Astrocyte of the spinal cord (primary cell): ENCODE measurements around the gene WIPF2.
A peak's percentile ranks its signal among the peaks of the same experiment; 100 is the strongest.

Experiments used
- DNase-seq: peaks from one replicate; pipeline ENCODE4 v3.0.0; 2011; ENCODE audit warnings: low read depth, low spot score
- H3K4me3 ChIP-seq: 2 replicates; pipeline ENCODE4 v1.5.1; 2011; ENCODE audit warnings: low read depth, mild to moderate bottlenecking, low read length, moderate library complexity
- in situ Hi-C: cut with HindIII; loops from 2 replicates; pipeline ENCODE4 v1.10.0; 2017; ENCODE audit warnings: low sequenced_read_pairs
- TF ChIP-seq, protein P1 (sequence below): IDR thresholded peaks from 2 replicates; pipeline ENCODE4 v1.5.1; 2012; ENCODE audit warnings: low read depth, mild to moderate bottlenecking, low read length, inconsistent platforms

Gene WIPF2

DNA sequence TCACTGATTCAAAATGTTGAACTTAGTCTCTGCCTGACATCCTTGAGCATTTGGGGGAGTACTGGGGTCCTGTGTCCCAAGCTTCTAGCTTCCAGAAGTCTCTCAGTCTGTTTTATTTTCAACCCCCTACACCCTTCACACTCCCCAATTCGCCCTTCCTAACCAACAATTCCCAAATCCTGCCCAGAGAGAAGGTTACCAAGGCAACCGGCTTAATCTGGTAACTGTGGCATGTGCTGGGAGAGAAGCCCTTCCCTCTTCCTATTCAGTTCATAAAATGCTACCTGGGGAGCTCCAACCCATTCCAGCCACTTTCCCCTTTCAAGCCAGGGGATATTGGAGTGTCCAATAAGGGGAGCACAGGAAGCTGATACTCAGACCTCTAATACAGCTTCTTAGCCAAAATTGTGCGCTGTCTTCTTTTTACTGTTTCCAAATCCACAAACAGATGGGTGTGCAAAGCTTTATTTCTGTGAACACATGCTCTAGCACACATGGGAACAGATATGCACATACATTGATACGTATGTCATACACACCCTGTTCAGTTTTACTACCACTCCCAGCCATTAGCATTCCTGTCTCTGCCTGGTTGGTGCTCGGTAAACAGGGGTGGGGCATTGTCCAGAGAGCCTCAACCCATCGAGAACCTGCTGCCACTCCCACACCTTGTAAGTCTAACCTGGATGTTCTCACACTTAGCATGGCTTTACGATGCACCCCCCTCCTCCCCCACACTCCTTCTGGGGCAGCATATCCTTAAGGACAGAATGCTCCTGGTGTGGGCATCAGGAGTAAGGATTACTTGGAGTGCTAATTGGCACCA is 43.0 kb upstream of the WIPF2 start:
- no peak for DNase-seq
- no peak overlapping the region for H3K4me3 ChIP-seq
- in situ Hi-C loops = loop anchor here (25.0 kb wide), 2 partner anchors 111 to 114 kb away; partner anchors contain the start of genes CDC6, MED24 and THRA
- TF ChIP-seq, protein P1, sequence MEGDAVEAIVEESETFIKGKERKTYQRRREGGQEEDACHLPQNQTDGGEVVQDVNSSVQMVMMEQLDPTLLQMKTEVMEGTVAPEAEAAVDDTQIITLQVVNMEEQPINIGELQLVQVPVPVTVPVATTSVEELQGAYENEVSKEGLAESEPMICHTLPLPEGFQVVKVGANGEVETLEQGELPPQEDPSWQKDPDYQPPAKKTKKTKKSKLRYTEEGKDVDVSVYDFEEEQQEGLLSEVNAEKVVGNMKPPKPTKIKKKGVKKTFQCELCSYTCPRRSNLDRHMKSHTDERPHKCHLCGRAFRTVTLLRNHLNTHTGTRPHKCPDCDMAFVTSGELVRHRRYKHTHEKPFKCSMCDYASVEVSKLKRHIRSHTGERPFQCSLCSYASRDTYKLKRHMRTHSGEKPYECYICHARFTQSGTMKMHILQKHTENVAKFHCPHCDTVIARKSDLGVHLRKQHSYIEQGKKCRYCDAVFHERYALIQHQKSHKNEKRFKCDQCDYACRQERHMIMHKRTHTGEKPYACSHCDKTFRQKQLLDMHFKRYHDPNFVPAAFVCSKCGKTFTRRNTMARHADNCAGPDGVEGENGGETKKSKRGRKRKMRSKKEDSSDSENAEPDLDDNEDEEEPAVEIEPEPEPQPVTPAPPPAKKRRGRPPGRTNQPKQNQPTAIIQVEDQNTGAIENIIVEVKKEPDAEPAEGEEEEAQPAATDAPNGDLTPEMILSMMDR = no peak

DNA sequence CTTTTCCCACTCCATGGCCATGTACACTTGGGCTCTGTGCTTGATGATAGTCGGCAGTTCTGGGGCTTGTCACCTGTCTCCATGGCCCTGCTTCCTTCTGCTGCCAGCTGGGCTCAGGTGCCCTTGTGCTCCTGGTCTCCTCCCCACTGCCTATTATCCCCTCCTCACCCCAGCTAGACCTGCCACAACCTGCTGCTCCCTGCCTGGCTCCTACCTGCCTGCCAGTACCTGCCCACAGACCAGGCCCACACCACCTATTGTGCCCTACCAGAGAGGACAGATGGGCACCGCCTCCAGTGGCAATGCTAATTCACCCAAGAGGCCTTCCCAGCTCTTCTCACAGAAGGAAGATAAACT is 42.4 kb upstream of the WIPF2 start:
- H3K4me3 ChIP-seq = no peak overlapping the region
- TF ChIP-seq, protein P1 = no peak
- no peak for DNase-seq
- in situ Hi-C loops = loop anchor here (25.0 kb wide), 2 partner anchors 111 to 114 kb away; partner anchors contain the start of genes CDC6, MED24 and THRA

DNA sequence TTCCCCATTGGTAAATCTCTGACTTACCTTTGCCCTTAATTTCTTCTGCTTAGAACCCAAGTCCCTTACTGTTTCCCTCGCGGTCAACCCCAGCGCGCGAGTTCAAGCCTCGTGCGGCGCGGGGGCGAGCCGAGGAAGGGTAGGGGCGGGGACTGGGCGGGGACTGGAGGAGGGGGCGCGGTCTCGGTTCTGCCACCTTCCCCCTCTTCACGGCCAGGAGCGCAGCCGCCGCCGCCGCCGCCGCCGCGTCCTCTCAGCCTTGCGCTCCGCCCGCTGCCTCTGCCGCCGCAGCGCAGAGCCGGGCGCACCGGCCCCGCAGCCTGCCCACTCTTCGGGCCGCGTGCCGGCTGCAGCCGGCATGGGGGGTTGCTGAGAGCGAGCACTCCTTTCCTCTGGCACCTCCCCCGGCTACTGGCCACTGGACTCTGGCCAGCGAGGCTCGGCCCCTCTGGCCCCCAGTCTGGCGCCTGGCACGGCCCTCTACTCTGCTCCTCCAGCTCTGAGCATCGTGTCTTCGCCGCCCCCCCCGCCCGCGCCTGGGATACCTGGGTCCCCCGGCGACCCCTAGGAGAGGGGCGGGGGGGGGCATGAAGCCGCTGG is 41.7 kb upstream of the WIPF2 start, which contains the start of gene RAPGEFL1:
Gene RAPGEFL1 (plus strand): TSS at position 196 of the 600 bp plus-strand sequence. CDS start 392 bp downstream, at position 588.
- TF ChIP-seq, protein P1 = no peak
- DNase-seq = peak; percentile 65
- H3K4me3 ChIP-seq = peak within 1 kb of the TSS; percentile 45
- in situ Hi-C loops = loop anchor here (25.0 kb wide), 2 partner anchors 110 to 115 kb away; partner anchors contain the start of genes CDC6, MED24 and THRA

DNA sequence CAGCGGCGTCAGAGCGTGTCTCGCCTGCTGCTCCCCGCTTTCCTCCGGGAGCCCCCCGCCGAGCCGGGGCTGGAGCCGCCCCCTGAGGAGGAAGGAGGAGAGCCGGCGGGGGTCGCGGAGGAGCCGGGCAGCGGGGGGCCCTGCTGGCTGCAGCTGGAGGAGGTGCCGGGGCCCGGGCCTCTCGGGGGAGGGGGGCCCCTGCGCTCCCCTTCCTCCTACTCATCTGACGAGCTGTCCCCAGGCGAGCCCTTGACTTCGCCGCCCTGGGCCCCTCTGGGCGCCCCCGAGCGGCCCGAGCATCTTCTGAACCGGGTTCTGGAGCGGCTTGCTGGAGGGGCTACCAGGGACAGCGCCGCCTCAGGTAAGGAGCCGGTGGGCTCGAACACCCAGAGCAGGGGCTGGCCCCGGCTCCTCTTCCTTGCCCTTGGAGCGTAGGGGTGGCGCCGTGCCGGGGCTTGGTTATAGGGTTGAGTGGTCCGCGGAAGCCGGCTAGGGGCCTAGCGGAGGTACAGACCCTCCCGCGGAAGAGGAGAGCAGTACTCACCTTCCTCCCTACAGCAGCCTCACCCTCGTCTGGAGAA is 41.0 kb upstream of the WIPF2 start:
- in situ Hi-C loops = loop anchor here (25.0 kb wide), 2 partner anchors 109 to 116 kb away; partner anchors contain the start of genes CDC6, MED24 and THRA
- peak overlapping the region; percentile 45 for H3K4me3 ChIP-seq
- no peak for DNase-seq
- TF ChIP-seq, protein P1 = no peak

DNA sequence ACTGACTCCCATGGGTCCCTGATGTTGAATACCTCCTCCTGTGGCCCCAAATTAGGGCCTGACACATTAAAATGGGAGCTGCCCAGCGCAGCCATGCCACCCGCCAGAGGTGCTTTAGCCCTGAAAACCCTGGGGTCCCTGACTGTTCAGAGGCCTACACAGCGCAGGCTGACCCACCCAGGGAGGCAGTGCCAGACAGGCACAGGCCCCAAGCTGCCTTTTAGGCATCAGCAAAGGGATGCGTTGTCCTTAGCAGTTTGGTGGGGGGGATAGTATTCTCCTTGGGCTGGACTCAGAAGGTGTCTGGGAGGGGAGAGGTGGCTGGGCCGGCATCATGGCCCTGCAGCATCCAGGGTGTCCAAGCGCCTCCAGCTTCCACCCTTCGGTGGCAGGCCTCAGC is 40.4 kb upstream of the WIPF2 start:
- in situ Hi-C loops = loop anchor here (25.0 kb wide), 2 partner anchors 109 to 116 kb away; partner anchors contain the start of genes CDC6, MED24 and THRA
- TF ChIP-seq, protein P1 = no peak
- no peak for DNase-seq
- peak overlapping the region; percentile 45 for H3K4me3 ChIP-seq
